Measurements from ENCODE around the gene USP15.
A peak's percentile ranks its signal among the peaks of the same experiment; 100 is the strongest.

USP15 gene

GRCh38 chr12:62258941-62259630 lies 1.1 kb upstream of the USP15 start:
- DNase-seq, result no peak

- DNase-seq, result no peak
Observed at GRCh38 chr12:62259631-62259992, 592 bp upstream of the USP15 start.

- DNase-seq, result peak; percentile 21 to 64
Observed at GRCh38 chr12:62260733-62261683, 804 bp downstream of the USP15 start.

- no peak for DNase-seq
Observed at GRCh38 chr12:62261876-62262517, 1.8 kb downstream of the USP15 start.

- no peak for DNase-seq
Observed at GRCh38 chr12:62263232-62263631, 3.0 kb downstream of the USP15 start.

- no peak for DNase-seq
Observed at GRCh38 chr12:62263966-62264365, 3.8 kb downstream of the USP15 start.

- DNase-seq, result no peak
Observed at GRCh38 chr12:62264706-62265105, 4.5 kb downstream of the USP15 start.

- DNase-seq, result no peak
Observed at GRCh38 chr12:62265511-62265910, 5.3 kb downstream of the USP15 start.

GRCh38 chr12:62267026-62267425 lies 6.8 kb downstream of the USP15 start:
- no peak for DNase-seq

- no peak for DNase-seq
Observed at GRCh38 chr12:62267480-62267879, 7.3 kb downstream of the USP15 start.

GRCh38 chr12:62268956-62269355 lies 8.8 kb downstream of the USP15 start:
- no peak for DNase-seq

GRCh38 chr12:62269464-62270228 lies 9.4 kb downstream of the USP15 start:
- no peak for DNase-seq

GRCh38 chr12:62270384-62270783 lies 10.2 kb downstream of the USP15 start:
- no peak for DNase-seq

GRCh38 chr12:62270872-62271271 lies 10.7 kb downstream of the USP15 start:
- DNase-seq, result no peak

GRCh38 chr12:62272936-62273552 lies 12.8 kb downstream of the USP15 start:
- no peak for DNase-seq

- DNase-seq, result no peak
Observed at GRCh38 chr12:62273724-62274380, 13.6 kb downstream of the USP15 start.

GRCh38 chr12:62278022-62278421 lies 17.8 kb downstream of the USP15 start:
- DNase-seq, result no peak

- no peak for DNase-seq
Observed at GRCh38 chr12:62279058-62279457, 18.9 kb downstream of the USP15 start.

- DNase-seq, result no peak
Observed at GRCh38 chr12:62279961-62280360, 19.8 kb downstream of the USP15 start.

GRCh38 chr12:62282057-62282774 lies 22.0 kb downstream of the USP15 start:
- no peak for DNase-seq

GRCh38 chr12:62284749-62285148 lies 24.5 kb downstream of the USP15 start:
- DNase-seq, result no peak
